Mononuclear cell (primary cell): ENCODE measurements around the gene OR1S1. TPM values are rescaled to one million over a fixed set of nuclear protein-coding genes. Genes with fewer than 3 reads are reported as not detected.

ENCODE experiments used
- H3K27me3 ChIP-seq: 2 replicates; pipeline ENCODE4 v1.6.0; 2011; ENCODE audit warnings: low read length, control low read depth; ENCODE audit not compliant: insufficient read depth
- H3K4me1 ChIP-seq: 2 replicates; pipeline ENCODE4 v1.5.1; 2011; ENCODE audit warnings: mild to moderate bottlenecking, low read length, control low read depth; ENCODE audit not compliant: insufficient read depth
- H3K4me3 ChIP-seq: 2 replicates; pipeline ENCODE4 v1.5.1; 2011; ENCODE audit warnings: mild to moderate bottlenecking, low read length, moderate library complexity
- H3K9me3 ChIP-seq: 2 replicates; pipeline ENCODE4 v1.5.1; 2011; ENCODE audit warnings: low read depth, mild to moderate bottlenecking, control low read depth, low read length
- total RNA-seq: library from RNA; depleted of rRNA; stranded (reverse); fragments of >200 nt; gene quantifications from one replicate; pipeline ENCODE4 v1.2.3, GENCODE V29; 2012

The OR1S1 gene
- total RNA-seq, 1 donor = not detected

- Histone ChIP-seq H3K4me3 (no peak overlapping the region), H3K27me3 (no peaks in the 10 kb centered on the region), H3K4me1 (no peaks in the 10 kb centered on the region), H3K9me3 (no peaks in the 10 kb centered on the region)
Measured at GRCh38 chr11:58227956-58228615, 15.6 kb downstream of the OR1S1 start.

GRCh38 chr11:58243954-58244353 is 31.4 kb downstream of the OR1S1 start:
- no peaks in the 10 kb centered on the region for H3K9me3 ChIP-seq
- no peak overlapping the region for H3K4me3 ChIP-seq
- no peaks in the 10 kb centered on the region for H3K27me3 ChIP-seq
- H3K4me1 ChIP-seq = no peaks in the 10 kb centered on the region

GRCh38 chr11:58254936-58255335 is 42.4 kb downstream of the OR1S1 start:
- no peaks in the 10 kb centered on the region for H3K9me3 ChIP-seq
- H3K4me3 ChIP-seq = no peak overlapping the region
- H3K27me3 ChIP-seq = no peaks in the 10 kb centered on the region
- no peaks in the 10 kb centered on the region for H3K4me1 ChIP-seq

GRCh38 chr11:58259983-58260382 is 47.5 kb downstream of the OR1S1 start:
- Histone ChIP-seq H3K27me3 (no peaks in the 10 kb centered on the region), H3K9me3 (peaks cover 7% of the 10 kb centered on the region), H3K4me1 (no peaks in the 10 kb centered on the region), H3K4me3 (no peak overlapping the region)

Other genes starting within 250 kb of the OR1S1 start
- gene OR9Q1, start 188.8 kb upstream of the OR1S1 start, total RNA-seq = not detected
- not detected for gene OR6Q1, start 181.8 kb upstream of the OR1S1 start, total RNA-seq
- gene OR9I1, start 87.2 kb upstream of the OR1S1 start, total RNA-seq = not detected
- gene OR9Q2, start 23.6 kb upstream of the OR1S1 start, total RNA-seq = not detected
- gene OR1S2, start 8.6 kb upstream of the OR1S1 start, total RNA-seq = not detected
- gene OR10Q1, start 16.2 kb downstream of the OR1S1 start, total RNA-seq = not detected
- gene OR10W1, start 55.5 kb downstream of the OR1S1 start, total RNA-seq = not detected
- not detected for gene OR5B17, start 146.3 kb downstream of the OR1S1 start, total RNA-seq
- not detected for gene OR5B3, start 194.2 kb downstream of the OR1S1 start, total RNA-seq
- gene OR5B2, start 215.4 kb downstream of the OR1S1 start, total RNA-seq = 0.10 TPM
- gene OR5B12, start 229.5 kb downstream of the OR1S1 start, total RNA-seq = not detected